Stimulated activated CD4-positive, alpha-beta T cell treated with anti-CD3 and anti-CD28 coated beads, Interleukin-4, amount 100 ng/mL, for 4 hours (primary cell): ENCODE results near the gene MTR.
"Not testable (repeated sequence)": the region's sequence is repeated elsewhere in the genome, so short reads cannot be mapped to it uniquely, and the experiment has no call there.

Source experiments
- DNase-seq, 2 experiments: peaks; one replicate each; pipeline ENCODE4 v3.0.0-alpha.2; 2020

Gene MTR

DNA sequence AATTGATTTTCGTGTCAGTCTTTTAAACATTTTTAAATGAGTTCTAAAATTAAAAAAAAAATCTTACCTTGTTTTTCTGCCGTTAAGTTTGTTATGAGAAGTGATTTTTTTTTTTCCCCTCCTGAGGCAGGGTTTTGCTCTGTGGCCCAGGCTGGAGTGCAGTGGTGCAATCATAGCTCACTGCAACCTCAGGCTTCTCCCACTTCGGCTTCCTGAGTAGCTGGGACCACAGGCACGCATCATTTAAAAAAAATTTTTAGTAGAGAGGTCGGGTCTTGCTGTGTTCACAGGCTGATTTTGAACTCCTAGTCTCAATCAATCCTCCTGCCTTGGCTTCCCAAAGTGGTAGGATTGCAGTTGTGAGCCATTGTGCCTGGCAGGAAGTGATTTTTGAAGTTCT lies 41.1 kb downstream of the MTR start:
- no peak for DNase-seq

DNA sequence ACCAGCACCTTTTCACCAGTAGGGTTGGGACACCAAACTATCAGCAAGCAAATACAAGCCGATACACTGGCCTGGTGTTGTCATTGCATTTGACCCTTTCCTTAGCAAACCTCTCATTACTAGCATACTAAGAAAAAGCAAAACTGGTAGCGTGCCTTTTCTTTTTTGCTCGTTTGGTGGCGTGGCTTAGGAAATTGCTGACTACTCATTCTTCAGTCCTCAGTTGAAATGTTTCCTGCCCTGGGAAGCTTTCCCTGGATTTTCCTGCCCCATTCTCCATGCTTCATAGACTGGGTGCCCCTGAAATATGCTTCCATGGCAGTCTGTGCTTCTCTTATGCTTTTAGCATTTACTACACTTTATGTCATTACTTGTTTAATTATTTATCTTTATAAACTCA lies 42.0 kb downstream of the MTR start:
- DNase-seq: no peak

GRCh38 chr1:236837897-236838296 lies 42.8 kb downstream of the MTR start:
- DNase-seq: no peak

DNA sequence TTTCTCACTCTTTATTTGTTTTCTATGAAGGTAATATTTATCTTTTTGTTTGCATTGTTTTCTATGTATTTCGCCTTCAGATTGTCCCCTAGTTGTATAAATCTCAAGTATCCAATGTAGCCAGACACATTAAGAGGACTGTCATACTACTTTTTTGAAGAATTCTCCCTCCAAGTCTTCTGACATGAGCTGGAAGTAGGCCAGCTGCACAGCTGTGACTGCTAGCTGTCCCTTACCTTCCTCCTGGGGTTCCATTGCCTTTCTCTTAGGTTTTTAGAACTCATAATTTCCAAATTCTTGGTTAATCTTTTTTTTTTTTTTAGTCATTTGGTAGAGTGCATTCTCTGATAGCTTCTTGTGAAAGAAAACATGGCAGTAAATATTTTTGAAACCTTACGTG lies 46.2 kb downstream of the MTR start:
- no peak for DNase-seq

DNA sequence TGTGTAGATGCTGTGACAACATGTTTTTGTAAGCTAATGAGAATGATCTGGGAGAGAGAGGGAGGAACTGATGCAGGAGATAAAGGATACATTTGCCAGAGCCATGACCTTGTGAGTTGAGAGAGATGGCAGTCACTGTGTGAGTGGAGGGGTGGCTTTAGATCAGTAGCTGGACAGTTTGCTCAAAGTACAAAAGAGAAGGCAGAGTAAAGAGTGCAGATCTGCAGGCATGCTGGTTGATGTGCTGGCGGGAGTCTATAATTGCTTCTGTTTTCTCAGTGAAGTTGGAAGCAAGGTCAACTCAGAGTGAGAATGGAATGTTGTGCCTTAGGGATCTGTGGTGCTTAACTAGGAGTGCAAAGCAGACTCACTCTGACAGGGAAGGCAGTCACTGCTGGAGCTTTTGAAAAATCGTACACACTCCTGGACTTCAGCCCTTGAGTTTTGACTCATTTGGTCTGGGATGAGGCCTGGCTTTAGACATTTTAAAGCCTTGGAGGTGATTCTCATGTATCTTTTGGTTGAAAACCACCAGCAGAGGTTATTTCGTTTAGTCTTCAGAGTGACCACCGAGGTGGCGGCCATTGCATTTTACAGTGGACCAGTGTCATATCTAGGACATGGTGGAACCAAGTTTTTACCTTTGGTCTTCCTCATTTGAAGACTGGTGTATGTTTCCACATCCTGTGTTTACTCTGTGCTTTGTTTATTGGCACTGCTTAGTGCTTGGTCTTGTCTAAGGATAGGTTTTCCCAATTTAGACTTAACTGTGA lies 49.6 kb downstream of the MTR start:
- no peak for DNase-seq

DNA sequence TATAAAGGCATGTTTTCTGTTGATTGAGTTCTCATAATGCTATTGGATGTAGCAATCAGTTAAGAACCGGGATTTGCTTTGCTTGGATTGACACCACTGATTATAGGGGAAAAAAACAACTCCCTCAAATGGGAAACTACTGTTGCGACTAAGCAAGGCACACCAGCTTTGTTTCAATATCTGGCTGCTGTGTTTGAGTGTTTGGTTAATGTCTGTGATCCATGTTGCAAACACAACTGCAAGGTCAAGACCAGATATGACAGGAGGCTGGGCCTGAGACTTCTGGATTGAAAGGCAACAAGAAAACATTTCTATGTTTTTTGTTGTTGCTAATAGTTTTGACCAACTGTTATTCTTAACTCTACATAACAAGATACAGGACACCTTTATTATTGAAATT lies 50.7 kb downstream of the MTR start:
- no peak for DNase-seq

DNA sequence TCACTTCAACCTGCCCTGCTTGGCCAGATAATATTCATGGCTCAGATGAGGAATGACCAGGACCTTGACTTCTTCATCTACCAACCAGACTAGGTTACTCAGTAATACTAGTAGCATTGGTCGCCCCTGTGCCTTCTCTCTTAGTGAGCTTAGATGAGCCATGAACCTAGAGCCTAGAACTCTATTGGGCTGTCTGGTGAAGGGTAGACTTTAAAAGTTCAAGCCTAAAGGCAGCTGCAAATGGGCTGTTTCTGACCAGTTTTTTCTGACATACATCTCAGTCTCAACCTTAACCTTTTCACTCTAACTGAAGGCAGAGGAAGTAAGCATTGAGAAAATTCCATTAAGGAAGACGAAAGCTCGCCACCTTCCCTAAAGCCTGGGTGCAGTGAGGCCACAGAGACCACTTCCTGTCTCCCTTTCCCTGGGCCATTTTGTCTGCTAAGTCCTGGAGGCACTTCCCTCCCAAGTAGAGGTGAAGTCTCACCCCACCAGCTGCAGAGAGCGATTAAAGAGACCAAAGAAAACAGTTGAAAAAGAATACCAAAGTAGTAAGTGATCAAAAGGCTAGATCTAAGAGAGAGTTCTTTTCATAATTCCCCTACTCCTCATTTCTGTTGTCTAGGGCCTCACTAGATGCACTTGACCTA lies 53.3 kb downstream of the MTR start:
- DNase-seq: no peak

- no peak for DNase-seq
These were observed 55.2 kb downstream of the MTR start for GRCh38 chr1:236850077-236850979.

GRCh38 chr1:236851871-236852270 lies 56.8 kb downstream of the MTR start:
- DNase-seq: no peak

GRCh38 chr1:236853921-236854604 lies 59.0 kb downstream of the MTR start:
- DNase-seq: no peak

GRCh38 chr1:236854605-236854983 lies 59.5 kb downstream of the MTR start:
- no peak for DNase-seq

DNA sequence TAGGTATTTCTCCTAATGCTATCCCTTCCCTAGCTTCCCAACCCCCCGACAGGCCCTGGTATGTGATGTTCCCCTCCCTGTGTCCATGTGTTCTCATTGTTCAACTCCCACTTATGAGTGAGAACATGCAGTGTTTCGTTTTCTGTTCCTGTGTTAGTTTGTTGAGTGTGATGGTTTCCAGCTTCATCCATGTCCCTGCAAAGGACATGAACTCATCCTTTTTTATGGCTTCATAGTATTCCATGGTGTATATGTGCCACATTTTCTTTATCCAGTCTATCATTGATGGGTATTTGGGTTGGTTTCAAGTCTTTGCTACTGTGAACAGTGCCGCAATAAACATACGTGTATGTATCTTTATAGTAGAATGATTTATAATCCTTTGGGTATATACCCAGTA lies 61.6 kb downstream of the MTR start:
- not testable (repeated sequence) for DNase-seq

DNA sequence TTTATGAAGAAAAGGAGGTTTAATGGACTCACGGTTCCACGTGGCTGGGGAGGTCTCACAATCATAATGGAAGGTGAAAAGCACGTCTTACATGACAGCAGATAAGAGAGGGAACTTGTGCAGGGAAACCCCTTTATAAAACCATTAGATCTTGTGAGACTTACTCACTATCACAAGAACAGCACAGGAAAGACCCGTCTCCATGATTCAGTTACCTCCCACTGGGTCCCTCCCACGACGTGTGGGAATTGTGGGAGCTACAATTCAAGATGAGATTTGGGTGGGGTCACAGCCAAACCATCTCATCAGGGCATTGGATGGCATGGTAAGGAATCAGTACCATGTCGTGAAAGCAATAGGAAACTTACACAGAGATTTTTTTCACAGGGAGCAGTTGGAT lies 63.1 kb downstream of the MTR start:
- no peak for DNase-seq

DNA sequence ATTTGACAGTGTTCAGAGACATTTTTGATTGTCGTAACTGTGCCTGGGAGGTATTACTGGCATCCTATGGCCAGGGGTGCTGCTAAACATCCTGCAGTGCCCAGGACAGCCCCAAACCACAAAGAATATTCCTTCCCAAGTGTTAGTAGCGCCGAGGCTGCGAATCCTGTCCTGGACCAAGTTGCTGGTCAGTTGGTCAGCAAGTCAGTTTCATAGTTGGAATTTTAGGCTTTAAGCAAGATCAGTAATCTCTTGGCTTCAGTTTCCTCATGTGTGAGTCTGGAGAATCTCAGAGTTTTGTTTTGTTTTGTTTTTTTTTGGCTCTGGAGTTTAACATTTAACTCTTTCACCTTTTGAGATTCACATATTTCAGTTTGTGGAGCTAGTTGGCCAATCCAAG lies 65.0 kb downstream of the MTR start:
- DNase-seq: no peak

- no peak for DNase-seq
These were observed 65.6 kb downstream of the MTR start for GRCh38 chr1:236860674-236861073.

DNA sequence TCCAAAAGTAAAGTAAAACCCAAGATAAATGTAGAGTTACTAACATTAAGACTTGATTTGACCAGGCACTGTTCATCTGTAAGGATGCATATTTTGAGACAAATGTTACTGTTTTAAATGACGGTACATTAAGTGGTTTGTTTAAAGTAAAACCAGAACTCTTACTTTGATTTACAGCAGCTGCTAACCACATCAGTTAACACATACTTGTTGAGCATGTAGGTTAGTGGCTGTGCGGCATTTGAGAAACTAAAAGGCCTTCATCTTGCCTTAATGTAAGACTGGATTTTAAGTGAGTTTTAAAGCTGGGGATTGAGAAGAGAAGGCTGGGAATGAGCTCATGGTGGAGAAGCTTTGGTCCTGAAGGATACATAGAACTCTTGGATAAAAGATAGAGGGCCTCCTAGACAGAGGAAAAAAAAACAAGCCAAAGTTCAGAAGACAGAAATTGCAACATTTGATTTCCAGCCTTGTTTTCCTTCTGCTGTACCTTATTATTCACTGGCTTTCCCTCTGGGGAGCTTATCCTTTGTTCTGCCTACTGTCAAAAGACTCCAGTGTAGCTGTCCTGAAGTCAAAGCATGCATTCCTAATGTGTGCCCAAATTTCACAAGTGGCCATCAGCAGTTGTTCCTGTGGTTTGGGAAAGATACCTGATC lies 66.6 kb downstream of the MTR start:
- no peak for DNase-seq

DNA sequence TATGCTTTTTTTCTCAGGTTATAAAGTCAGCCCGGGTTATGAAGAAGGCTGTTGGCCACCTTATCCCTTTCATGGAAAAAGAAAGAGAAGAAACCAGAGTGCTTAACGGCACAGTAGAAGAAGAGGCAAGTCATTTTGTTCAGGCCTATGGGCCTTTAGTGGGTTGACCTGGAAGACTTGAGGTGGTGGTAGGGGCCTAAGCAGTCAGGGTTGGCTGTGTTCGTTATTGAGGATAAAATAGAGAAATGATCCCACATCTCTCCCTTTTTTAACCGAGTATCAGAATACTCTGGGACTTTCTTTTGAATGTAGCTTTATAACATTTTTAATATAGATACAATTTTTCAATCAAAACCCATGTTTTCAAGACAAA lies 67.1 kb downstream of the MTR start:
- no peak for DNase-seq

- DNase-seq: no peak
These were observed 67.6 kb downstream of the MTR start for GRCh38 chr1:236862615-236863211.

DNA sequence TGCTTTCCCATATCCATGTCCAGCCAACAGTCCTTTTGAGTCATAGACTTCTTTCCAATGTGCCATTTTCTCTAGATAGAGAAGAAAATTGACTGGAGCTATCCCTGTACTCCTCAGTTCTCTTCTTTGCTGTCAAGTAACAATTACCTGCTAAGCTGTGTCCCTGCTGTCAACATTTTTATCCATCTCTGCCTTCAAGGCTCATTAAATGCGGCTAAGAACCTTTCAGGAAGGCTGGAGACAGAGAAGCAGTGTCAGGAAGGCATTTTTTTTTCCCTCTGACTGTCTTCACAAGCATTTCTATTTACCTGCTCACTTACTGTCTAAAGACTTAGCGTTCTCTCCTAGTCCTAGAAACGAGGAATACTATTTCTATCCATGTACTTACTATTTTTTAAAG lies 69.1 kb downstream of the MTR start:
- no peak for DNase-seq

GRCh38 chr1:236864996-236865817 lies 70.1 kb downstream of the MTR start:
- no peak for DNase-seq

DNA sequence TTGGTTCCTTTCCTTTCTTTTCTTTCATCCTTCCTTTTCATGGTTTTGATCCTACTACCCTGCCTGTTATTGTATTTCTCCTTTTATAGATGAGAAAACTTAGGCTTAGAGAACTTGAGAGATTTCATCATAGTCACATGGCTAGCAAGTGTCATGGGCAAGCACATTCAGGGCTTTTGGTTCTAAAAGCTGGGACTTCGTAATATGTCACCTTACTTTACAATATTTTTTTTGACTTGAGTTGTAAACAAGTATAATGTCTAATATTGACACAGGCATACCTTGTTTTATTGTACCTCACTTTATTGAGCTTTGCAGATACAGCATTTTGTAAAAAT lies 70.7 kb downstream of the MTR start:
- no peak for DNase-seq
